ENCODE measurements around the gene PLD1. TPM values are rescaled to one million over a fixed set of nuclear protein-coding genes. Genes with fewer than 3 reads are reported as not detected.

PLD1 gene
- total RNA-seq, 2 donors from 2014 or later: 51.3 to 95.2 TPM

- TF ChIP-seq CTCF (IDR thresholded peaks at IDR 0.05): no peak
- ATAC-seq (ENCODE audit: insufficient number of reproducible peaks, low FRiP score, low read depth): no peak
- no peaks in the 10 kb centered on the region for H3K9me3 ChIP-seq
These were observed 127.5 kb downstream of the PLD1 start for GRCh38 chr3:171682743-171683142.

GRCh38 chr3:171680726-171681411, 129.4 kb downstream of the PLD1 start:
- no peaks in the 10 kb centered on the region for H3K4me1 ChIP-seq (ENCODE audit: control insufficient read depth in 1 of 2, low read depth in 2 of 2)
- ATAC-seq (ENCODE audit: insufficient number of reproducible peaks, low FRiP score, low read depth) (no peak), DNase-seq (ENCODE audit: low spot score) (no peak)
- H3K9me3 ChIP-seq: no peaks in the 10 kb centered on the region
- TF ChIP-seq CTCF (IDR thresholded peaks at IDR 0.05): no peak
- no peaks in the 10 kb centered on the region for H3K27me3 ChIP-seq (replicated peaks; ENCODE audit: insufficient read depth)
- peaks cover 6% of the 10 kb centered on the region for H3K36me3 ChIP-seq
- H3K27ac ChIP-seq: no peak overlapping the region
- no peak overlapping the region for H3K4me3 ChIP-seq

More at GRCh38 chr3:171682743-171683142, 127.5 kb downstream of the PLD1 start:
- Histone ChIP-seq H3K27ac (no peak overlapping the region), H3K36me3 (peaks cover 9% of the 10 kb centered on the region), H3K27me3 (replicated peaks; ENCODE audit: insufficient read depth) (no peaks in the 10 kb centered on the region), H3K4me3 (no peak overlapping the region), H3K4me1 (ENCODE audit: control insufficient read depth in 1 of 2, low read depth in 2 of 2) (peaks cover 0 to 3% of the 10 kb centered on the region in 2 donors)
- no peak for DNase-seq (ENCODE audit: low spot score)

- ATAC-seq (ENCODE audit: insufficient number of reproducible peaks, low FRiP score, low read depth) (no peak), DNase-seq (ENCODE audit: low spot score) (no peak)
- H3K9me3 ChIP-seq: no peaks in the 10 kb centered on the region
- H3K36me3 ChIP-seq: no peaks in the 10 kb centered on the region
- no peaks in the 10 kb centered on the region for H3K4me1 ChIP-seq (ENCODE audit: control insufficient read depth in 1 of 2, low read depth in 2 of 2)
- H3K27me3 ChIP-seq (replicated peaks; ENCODE audit: insufficient read depth): no peaks in the 10 kb centered on the region
- no peak overlapping the region for H3K4me3 ChIP-seq
- H3K27ac ChIP-seq: no peak overlapping the region
- TF ChIP-seq CTCF (IDR thresholded peaks at IDR 0.05): no peak
These were observed 131.3 kb downstream of the PLD1 start for GRCh38 chr3:171678971-171679492.

GRCh38 chr3:171677706-171678105, 132.6 kb downstream of the PLD1 start:
- no peak for ATAC-seq (ENCODE audit: insufficient number of reproducible peaks, low FRiP score, low read depth)
- no peaks in the 10 kb centered on the region for H3K27me3 ChIP-seq (replicated peaks; ENCODE audit: insufficient read depth)

More at GRCh38 chr3:171677706-171678105, 132.6 kb downstream of the PLD1 start:
- Histone ChIP-seq H3K36me3 (no peaks in the 10 kb centered on the region), H3K4me3 (no peak overlapping the region), H3K9me3 (no peaks in the 10 kb centered on the region), H3K4me1 (ENCODE audit: control insufficient read depth in 1 of 2, low read depth in 2 of 2) (no peaks in the 10 kb centered on the region), H3K27ac (no peak overlapping the region)
- no peak for DNase-seq (ENCODE audit: low spot score)
- no peak for TF ChIP-seq CTCF (IDR thresholded peaks at IDR 0.05)

Measured in thoracic aorta (tissue), 2 donors.